ENCODE results near the gene ZNF263. TPM values are rescaled to one million over a fixed set of nuclear protein-coding genes. Genes with fewer than 3 reads are reported as not detected.
A peak's percentile ranks its signal among the peaks of the same experiment; 100 is the strongest.
"Not testable (repeated sequence)": the region's sequence is repeated elsewhere in the genome, so short reads cannot be mapped to it uniquely, and the experiment has no call there.

The ZNF263 gene
- polyA plus RNA-seq, 1 donor: 52.1 TPM

- DNase-seq: peak; percentile 25
These were observed 16.3 kb upstream of the ZNF263 start for GRCh38 chr16:3266873-3267537.

DNA sequence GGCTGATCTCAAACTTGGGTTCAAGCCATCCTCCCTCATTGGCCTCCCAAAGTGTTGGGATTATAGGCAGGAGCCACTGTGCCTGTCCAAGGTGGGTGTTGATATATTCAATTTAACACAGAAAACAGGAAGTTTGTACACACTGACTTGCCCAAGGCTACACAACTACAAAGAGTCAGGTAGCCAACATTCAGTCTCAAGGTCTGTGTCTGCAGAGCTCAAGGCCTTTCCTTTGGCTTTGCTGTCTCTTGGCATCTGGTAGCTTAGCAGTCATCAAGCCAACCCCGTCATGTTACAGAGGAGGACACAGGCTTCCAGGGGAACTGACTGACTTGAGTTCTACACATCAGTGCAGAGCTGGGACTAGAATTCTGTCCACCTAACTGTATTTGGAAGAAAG lies 15.0 kb upstream of the ZNF263 start:
- no peak for DNase-seq

DNA sequence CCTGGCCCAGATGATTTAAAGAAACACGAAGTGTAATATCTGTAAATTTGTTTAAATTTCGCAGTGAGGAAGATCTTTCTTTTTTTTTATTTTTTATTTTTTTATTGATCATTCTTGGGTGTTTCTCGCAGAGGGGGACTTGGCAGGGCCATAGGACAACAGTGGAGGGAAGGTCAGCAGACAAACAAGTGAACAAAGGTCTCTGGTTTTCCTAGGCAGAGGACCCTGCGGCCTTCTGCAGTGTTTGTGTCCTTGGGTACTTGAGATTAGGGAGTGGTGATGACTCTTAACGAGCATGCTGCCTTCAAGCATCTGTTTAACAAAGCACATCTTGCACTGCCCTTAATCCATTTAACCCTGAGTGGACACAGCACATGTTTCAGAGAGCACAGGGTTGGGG lies 12.6 kb upstream of the ZNF263 start:
- not testable (repeated sequence) for DNase-seq

GRCh38 chr16:3271281-3271680 lies 12.0 kb upstream of the ZNF263 start:
- DNase-seq: not testable (repeated sequence)

DNA sequence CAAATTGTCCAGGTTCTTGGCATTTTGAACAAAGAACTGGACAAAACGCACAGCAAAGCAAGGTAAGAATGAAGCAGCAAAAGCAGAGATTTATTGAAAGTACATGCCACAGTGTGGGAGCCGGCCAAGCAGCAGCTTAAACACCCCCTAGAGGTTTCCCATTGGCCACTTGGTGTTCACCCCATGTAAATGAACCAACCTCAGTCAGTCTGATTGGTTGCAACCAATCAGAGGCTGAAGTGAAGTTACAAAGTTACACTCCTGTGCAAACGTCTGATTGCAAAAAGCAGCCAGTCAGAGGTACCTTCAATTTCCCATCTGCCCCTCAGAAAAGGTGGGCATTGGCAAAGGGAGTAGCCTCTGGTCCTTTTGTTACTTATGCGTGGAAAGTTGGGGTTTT lies 8.8 kb upstream of the ZNF263 start:
- no peak for DNase-seq

DNA sequence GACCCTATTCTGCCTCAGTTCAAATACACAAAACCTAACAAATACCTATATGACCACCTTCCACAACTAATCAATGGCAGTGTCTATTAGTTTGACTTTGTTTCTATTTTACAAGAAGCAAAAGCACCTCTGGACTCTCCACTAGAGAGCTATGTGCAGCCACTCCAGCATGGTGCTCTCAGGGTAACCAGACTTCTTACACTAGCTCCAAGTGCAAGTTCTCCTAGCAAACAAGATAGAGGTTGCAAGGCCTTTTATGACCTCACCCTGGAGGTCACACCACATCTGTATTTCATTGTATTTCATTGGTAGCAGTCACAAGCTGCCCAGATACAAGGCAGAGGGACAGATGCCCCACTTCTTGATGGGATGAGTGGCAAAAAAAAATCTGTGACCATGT lies 8.3 kb upstream of the ZNF263 start:
- no peak for DNase-seq

DNA sequence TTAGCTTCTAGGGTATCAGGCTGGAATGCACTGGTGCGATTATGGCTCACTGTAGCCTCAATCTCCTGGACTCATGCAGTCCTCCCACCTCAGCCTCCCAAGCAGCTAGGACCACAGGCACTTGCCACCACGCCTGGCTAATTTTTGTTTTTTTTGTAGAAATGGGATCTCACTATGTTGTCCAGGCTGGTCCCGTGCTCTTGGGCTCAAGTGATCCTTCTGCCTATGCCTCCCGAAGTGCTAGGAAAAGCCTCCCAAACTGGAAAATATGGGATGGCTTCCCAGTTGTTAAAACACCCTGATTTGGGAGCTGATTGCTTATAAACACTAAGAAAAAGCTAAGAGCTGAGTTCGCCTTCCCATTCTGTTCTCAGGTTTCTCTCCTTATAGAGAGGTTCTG lies 6.6 kb upstream of the ZNF263 start:
- DNase-seq: no peak

DNA sequence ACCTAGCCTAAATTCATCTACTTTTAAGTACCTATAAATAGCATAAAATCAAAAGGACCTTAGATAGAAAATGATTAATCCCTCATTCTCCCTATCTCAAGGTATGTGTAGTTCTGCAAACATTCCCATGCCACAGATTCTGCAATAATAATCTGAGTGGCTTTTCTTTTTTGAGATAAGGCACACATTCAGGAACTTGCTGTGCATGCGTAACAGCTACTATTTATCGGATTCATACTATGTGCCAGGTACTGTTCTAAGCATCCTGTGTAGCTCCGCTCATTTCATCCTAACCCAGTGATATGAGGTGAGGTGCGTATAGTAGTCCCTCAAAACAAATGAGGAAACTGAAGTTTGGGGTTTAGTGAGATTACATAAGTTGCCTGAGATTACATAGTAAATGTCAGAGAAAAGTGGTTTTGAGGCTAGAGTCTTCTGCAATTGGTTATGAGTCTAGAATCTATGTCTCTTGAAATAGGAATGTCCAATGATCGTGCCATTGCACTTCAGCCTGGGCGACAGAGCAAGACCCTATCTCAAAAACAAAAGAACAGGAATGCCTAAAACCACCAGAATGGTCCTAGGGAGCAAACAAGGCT lies 2.0 kb upstream of the ZNF263 start:
- DNase-seq: no peak

DNA sequence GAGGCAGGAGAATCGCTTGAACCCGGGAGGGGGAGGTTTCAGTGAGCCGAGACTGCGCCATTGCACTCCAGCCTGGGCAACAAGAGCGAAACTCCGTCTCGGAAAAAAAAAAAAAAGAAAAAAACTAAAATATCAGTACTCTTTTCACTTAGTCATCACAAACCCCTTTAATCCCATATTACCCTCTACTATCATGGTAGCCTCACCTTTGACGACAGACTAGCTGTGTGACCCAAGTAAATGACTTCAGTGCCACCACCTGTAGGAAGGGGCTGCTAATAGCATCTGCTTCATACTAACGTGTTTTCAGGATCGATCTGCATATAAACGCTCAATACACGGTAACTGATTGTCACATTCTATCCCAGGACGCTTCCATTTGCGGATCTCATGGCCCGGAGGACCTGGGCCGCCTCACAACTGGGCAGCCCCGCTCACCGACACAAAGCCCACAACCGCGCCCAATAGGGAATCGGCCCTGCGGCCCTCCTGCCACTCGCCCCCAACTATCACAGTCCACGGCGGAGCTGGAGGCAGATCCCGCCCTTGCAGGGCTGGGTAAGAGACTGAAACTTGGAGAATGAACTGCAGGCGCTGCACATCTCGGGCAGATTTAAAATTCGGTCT lies 1.1 kb upstream of the ZNF263 start:
- DNase-seq: peak; percentile 72

GRCh38 chr16:3283543-3284447 lies 504 bp downstream of the ZNF263 start:
- no peak for DNase-seq

DNA sequence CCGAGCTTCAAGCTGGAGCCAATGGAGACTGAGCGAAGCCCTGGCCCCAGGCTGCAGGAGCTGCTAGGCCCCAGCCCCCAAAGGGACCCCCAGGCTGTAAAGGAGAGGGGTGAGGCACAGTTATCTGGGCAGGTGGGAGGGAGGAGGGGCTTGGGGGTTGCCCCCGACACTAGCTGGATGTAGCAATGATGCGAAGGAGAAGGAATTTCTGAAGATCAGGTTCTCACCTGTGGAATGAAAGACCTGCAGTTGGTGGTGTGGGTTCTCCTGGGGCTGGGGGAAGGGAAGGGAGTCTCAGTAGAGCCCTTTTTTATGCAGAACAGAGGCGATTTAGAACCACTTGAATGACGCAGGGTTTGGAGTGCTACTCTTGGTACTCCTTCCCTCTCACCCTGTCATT lies 1.8 kb downstream of the ZNF263 start:
- DNase-seq: no peak

DNA sequence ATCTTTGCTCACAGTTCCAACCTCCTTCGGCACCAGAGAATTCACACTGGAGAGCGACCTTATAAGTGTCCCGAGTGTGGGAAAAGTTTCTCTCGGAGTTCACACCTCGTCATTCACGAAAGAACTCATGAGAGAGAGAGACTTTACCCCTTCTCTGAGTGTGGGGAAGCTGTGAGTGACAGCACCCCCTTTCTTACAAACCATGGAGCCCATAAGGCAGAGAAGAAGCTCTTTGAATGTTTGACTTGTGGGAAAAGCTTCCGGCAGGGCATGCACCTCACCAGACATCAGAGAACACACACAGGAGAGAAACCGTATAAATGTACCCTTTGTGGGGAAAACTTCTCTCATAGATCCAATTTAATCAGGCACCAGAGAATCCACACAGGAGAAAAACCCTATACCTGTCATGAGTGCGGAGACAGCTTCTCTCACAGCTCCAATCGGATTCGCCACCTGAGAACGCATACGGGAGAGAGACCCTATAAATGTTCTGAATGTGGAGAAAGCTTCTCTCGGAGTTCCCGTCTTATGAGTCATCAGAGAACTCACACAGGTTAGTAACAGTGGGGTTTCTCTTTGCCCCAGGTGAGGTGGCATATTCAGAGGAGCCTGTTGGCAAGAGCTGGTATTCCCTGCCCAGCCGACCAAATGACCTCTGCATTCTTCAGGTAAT lies 6.8 kb downstream of the ZNF263 start:
- no peak for DNase-seq

DNA sequence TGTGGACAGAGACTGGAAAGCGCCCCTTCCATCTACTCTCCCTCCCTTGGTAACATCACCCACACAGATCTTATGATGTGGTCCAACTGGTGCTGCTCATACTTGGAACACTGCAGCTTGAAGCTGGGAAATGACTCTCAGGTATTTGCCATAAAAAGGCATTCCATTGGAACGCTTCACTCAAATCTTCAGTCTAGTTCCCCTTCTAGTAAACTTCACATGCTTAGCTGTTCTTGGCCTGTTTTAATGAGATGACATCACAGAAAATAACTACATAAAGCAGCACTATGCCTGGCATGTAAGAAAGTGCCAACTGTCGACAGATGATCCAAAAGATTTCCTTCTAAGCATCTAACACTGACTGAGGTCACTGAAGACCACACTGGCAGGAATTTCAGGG lies 9.3 kb downstream of the ZNF263 start:
- no peak for DNase-seq

DNA sequence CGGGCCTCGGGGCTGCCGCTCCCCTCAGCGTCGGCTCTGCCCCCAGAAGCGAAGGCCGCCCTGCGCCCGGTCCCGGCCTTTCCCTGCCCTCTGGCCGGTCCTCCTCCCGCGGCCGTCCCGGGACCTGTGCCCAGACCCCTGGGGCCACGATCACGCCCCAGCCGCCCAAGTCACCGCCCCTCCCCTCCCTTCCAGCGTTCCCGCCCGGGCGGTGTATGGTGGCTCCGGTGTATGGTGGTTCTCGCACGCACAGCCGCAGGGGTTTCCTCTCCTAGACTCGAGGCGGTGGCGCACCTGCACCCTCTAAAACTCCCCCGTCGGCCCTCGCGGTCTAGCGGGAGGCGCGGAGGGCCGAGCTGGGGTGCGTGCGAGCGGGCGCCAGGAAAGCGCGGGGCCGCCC lies 11.9 kb downstream of the ZNF263 start:
- DNase-seq: no peak

GRCh38 chr16:3295783-3296182 lies 12.5 kb downstream of the ZNF263 start:
- DNase-seq: no peak

DNA sequence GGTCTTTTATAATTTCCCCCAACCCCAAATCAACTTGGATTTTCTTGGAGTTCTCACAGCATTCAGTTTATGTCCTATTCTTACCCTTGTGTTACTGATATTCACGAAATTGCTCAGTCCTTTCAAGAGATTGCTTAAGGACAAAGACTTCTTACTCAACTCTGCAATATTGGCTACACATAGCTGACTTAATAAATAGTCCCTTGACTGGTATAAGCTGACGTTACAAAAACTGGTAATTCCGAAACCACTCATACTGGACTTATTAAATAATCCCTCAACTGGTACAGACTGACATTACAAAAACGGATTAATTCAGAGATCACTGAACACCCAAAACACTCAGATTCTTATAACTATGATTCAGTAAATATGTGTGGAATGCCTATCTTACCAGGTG lies 21.1 kb downstream of the ZNF263 start:
- no peak for DNase-seq

GRCh38 chr16:3305109-3306068 lies 22.1 kb downstream of the ZNF263 start, which contains the start of the genes TIGD7 and ZNF75A:
TIGD7 (minus strand) TSS chr16:3305430; CDS start chr16:3300614, 4,816 bp downstream.
ZNF75A (plus strand) TSS chr16:3305497; CDS start chr16:3308429, 2,932 bp downstream.
- peak; percentile 89 for DNase-seq

- no peak for DNase-seq
These were observed 22.8 kb downstream of the ZNF263 start for GRCh38 chr16:3306078-3306477.

- DNase-seq: no peak
These were observed 28.2 kb downstream of the ZNF263 start for GRCh38 chr16:3311496-3311895.

GRCh38 chr16:3317315-3317999 lies 34.2 kb downstream of the ZNF263 start:
- DNase-seq: no peak

All from left kidney (tissue), 2 donors.